SU-DHL-6 (cell line): ENCODE measurements around the gene SLC25A13.

ENCODE experiments used
- EZH2phosphoT487 ChIP-seq: fragments of 200-600 bp; sonication (generic), shearing (Covaris generic); conservative IDR thresholded peaks from 2 replicates; pipeline ENCODE4 v1.6.1; 2018; ENCODE audit warnings: mild to moderate bottlenecking, antibody characterized with exemption, low read length, moderate library complexity, mixed read lengths
- TF ChIP-seq, protein P1 (sequence below): fragments of 200-600 bp; sonication (generic); IDR thresholded peaks from one replicate; pipeline ENCODE4 v1.5.1; 2017; ENCODE audit warnings: antibody characterized with exemption, mild to moderate bottlenecking, low read length, moderate library complexity; ENCODE audit not compliant: insufficient read depth, poor library complexity, severe bottlenecking

DNA sequence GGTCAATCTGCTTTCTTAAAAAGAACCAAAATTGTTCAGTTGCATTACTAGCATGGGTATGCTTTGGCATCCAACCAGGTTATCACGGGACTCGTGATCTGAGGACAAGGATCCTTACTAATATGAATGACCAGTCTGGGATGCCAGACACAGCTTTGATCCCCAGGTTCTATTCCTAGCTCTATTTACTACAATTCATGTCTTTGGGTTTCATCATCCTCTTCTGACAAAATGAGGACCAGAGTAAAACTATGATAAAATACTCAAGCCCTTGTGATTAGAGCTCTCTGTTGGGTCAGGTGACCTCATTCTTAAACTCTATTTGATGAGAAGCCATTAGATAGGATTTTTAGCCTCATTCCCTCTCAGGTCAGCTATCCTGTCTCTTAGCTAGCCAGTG is 119.8 kb downstream of the SLC25A13 start:
- TF ChIP-seq, protein P1, sequence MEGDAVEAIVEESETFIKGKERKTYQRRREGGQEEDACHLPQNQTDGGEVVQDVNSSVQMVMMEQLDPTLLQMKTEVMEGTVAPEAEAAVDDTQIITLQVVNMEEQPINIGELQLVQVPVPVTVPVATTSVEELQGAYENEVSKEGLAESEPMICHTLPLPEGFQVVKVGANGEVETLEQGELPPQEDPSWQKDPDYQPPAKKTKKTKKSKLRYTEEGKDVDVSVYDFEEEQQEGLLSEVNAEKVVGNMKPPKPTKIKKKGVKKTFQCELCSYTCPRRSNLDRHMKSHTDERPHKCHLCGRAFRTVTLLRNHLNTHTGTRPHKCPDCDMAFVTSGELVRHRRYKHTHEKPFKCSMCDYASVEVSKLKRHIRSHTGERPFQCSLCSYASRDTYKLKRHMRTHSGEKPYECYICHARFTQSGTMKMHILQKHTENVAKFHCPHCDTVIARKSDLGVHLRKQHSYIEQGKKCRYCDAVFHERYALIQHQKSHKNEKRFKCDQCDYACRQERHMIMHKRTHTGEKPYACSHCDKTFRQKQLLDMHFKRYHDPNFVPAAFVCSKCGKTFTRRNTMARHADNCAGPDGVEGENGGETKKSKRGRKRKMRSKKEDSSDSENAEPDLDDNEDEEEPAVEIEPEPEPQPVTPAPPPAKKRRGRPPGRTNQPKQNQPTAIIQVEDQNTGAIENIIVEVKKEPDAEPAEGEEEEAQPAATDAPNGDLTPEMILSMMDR, result no peak
- no peak for TF ChIP-seq EZH2phosphoT487
